ENCODE data around the gene CEP164.

DNA sequence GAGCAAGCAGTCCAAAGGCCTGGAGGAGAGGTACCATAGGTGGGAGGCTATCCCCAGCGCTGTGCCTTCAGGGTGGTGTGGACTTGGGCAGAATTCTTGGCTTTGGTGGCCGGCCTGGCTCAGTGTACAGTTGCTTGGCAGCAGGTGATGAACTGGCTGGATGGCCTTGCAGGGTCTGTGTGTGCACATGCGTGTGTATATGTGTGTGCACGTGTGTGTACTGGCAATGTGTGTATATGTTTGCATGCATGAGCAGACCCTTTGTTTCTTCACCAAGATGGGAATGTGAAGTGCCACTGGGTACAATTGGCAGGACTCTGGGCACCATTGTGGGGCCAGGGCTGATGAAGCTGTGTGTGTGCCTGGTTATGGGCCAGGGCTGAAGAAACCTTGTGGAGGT is 53.0 kb downstream of the CEP164 start:
- TF ChIP-seq CTCF (IDR thresholded peaks at IDR 0.05; ENCODE audit: low read depth, low read length) (no peak), EZH2phosphoT487 (IDR thresholded peaks at IDR 0.05; ENCODE audit: low read depth) (no peak)

Data from OCI-LY3 (cell line).